IMR-90 (cell line): Measurements from ENCODE around the gene GRID2IP. TPM values are rescaled to one million over a fixed set of nuclear protein-coding genes. Genes with fewer than 3 reads are reported as not detected.

Experiments
- ATAC-seq: fragments of 200-7000 bp; cut with Tn5 transposase; 2 replicates; pipeline ENCODE4 v1.9.1; 2020; ENCODE audit warnings: low read depth, mild to moderate bottlenecking, moderate library complexity
- BruUV-seq: library from RNA; stranded (reverse); fragments of 400-500 nt; replicated peaks from 2 replicates; lab custom pipeline; 2021; lab: Mats Ljungman, UMichigan
- CTCF ChIA-PET: fragments of 300-600 bp; formaldehyde crosslinking; extraction: SDS; loops from one replicate; lab custom pipeline; 2021; ENCODE audit warnings: antibody characterized with exemption; lab: Yijun Ruan, JAX
- POLR2A ChIA-PET: fragments of 300-600 bp; sonication (Branson Sonifier 250); formaldehyde crosslinking; loops from one replicate; lab custom pipeline; 2022; ENCODE audit warnings: antibody characterized with exemption; ENCODE audit not compliant: unreplicated experiment; lab: Charles Lee
- DNase-seq: peaks from one replicate; pipeline ENCODE4 v3.0.0; 2013
- H2AFZ ChIP-seq: replicated peaks from 2 replicates; pipeline ENCODE3; 2013; ENCODE audit warnings: low read length, mild to moderate bottlenecking; ENCODE audit not compliant: poor library complexity
- H2AK5ac ChIP-seq: 2 replicates; pipeline ENCODE4 v1.6.1; 2013; ENCODE audit warnings: low read depth, low read length, inconsistent platforms
- H2AK9ac ChIP-seq: replicated peaks from 2 replicates; pipeline ENCODE3; 2013; ENCODE audit warnings: mild to moderate bottlenecking, low read depth, low read length, moderate library complexity; ENCODE audit not compliant: poor library complexity
- H2BK120ac ChIP-seq: 2 replicates; pipeline ENCODE4 v1.6.1; 2013; ENCODE audit warnings: low read depth, low read length, inconsistent platforms
- H2BK15ac ChIP-seq: 3 replicates; pipeline ENCODE4 v1.6.1; 2013; ENCODE audit warnings: low read depth, low read length, inconsistent platforms
- H2BK20ac ChIP-seq: 2 replicates; pipeline ENCODE4 v1.6.1; 2013; ENCODE audit warnings: low read depth, mild to moderate bottlenecking, inconsistent platforms, low read length, moderate library complexity
- H2BK5ac ChIP-seq: 2 replicates; pipeline ENCODE4 v1.6.1; 2013; ENCODE audit warnings: mild to moderate bottlenecking, low read depth, low read length, inconsistent platforms; ENCODE audit not compliant: poor library complexity, severe bottlenecking
- H3K14ac ChIP-seq: replicated peaks from 2 replicates; pipeline ENCODE4 v1.6.1; 2013; ENCODE audit warnings: low read depth, low read length, inconsistent platforms
- H3K18ac ChIP-seq: 2 replicates; pipeline ENCODE4 v1.6.1; 2013; ENCODE audit warnings: low read depth, low read length, control low read depth
- H3K23ac ChIP-seq: 2 replicates; pipeline ENCODE4 v1.6.1; 2013; ENCODE audit warnings: low read depth, low read length, inconsistent platforms
- H3K27ac ChIP-seq: 2 replicates; pipeline ENCODE4 v1.5.1; 2013; ENCODE audit warnings: mild to moderate bottlenecking, control low read depth, low read length; ENCODE audit not compliant: insufficient read depth
- H3K27me3 ChIP-seq: 2 replicates; pipeline ENCODE4 v1.6.1; 2013; ENCODE audit warnings: low read length; ENCODE audit not compliant: control insufficient read depth, insufficient read depth
- H3K36me3 ChIP-seq: 2 replicates; pipeline ENCODE4 v1.6.1; 2013; ENCODE audit warnings: low read length, mixed read lengths; ENCODE audit not compliant: control insufficient read depth, insufficient read depth
- H3K4ac ChIP-seq: 2 replicates; pipeline ENCODE4 v1.6.1; 2013; ENCODE audit warnings: low read depth, low read length, inconsistent platforms
- H3K4me1 ChIP-seq: 2 replicates; pipeline ENCODE4 v1.6.1; 2013; ENCODE audit warnings: low read length, mixed read lengths; ENCODE audit not compliant: control insufficient read depth, insufficient read depth
- H3K4me2 ChIP-seq: 2 replicates; pipeline ENCODE4 v1.6.1; 2013; ENCODE audit warnings: low read depth, mild to moderate bottlenecking, control low read depth, low read length, moderate library complexity
- H3K4me3 ChIP-seq: 2 replicates; pipeline ENCODE4 v1.5.1; 2013; ENCODE audit warnings: low read depth, mild to moderate bottlenecking, control low read depth, low read length, moderate library complexity; ENCODE audit not compliant: insufficient read depth
- H3K56ac ChIP-seq: 2 replicates; pipeline ENCODE4 v1.6.1; 2013; ENCODE audit warnings: low read length, inconsistent platforms; ENCODE audit not compliant: insufficient read depth; ENCODE audit errors: extremely low read depth
- H3K79me1 ChIP-seq, 2 experiments: 2 replicates each; pipeline ENCODE4 v1.6.1; 2013; ENCODE audit warnings: low read length in 2 of 2, inconsistent platforms in 1 of 2, low read depth in 1 of 2
- H3K9ac ChIP-seq: 2 replicates; pipeline ENCODE4 v1.6.1; 2013; ENCODE audit warnings: low read depth, low read length, control low read depth
- H3K9me1 ChIP-seq: 2 replicates; pipeline ENCODE4 v1.6.1; 2013; ENCODE audit warnings: low read length, inconsistent platforms; ENCODE audit not compliant: insufficient read depth
- H3K9me3 ChIP-seq: 2 replicates; pipeline ENCODE4 v1.6.1; 2013; ENCODE audit warnings: low read length; ENCODE audit not compliant: control insufficient read depth, insufficient read depth
- H4K20me1 ChIP-seq: 2 replicates; pipeline ENCODE4 v1.6.1; 2013; ENCODE audit warnings: low read length, inconsistent platforms; ENCODE audit not compliant: insufficient read depth
- H4K5ac ChIP-seq: 2 replicates; pipeline ENCODE4 v1.6.1; 2013; ENCODE audit warnings: mild to moderate bottlenecking, low read depth, low read length, control low read depth
- H4K8ac ChIP-seq, 2 experiments: 2 replicates each; pipeline ENCODE4 v1.6.1; 2013; ENCODE audit warnings: low read depth in 2 of 2, low read length in 2 of 2, control low read depth in 1 of 2, inconsistent platforms in 1 of 2
- H4K91ac ChIP-seq: 2 replicates; pipeline ENCODE4 v1.6.1; 2013; ENCODE audit warnings: low read depth, low read length, inconsistent platforms; ENCODE audit not compliant: insufficient read depth
- BHLHE40 ChIP-seq: fragments of 150-350 bp; IDR thresholded peaks from 2 replicates; pipeline ENCODE4 v1.6.1; 2016; ENCODE audit warnings: mild to moderate bottlenecking, low read depth, low read length
- CHD1 ChIP-seq: IDR thresholded peaks from 2 replicates; pipeline ENCODE4 v1.6.1; 2012; ENCODE audit warnings: low read depth, low read length, improper control_type of control experiment
- CTCF ChIP-seq: conservative IDR thresholded peaks from 2 replicates; pipeline ENCODE4 v1.5.1; 2012; ENCODE audit warnings: mild to moderate bottlenecking, low read depth, low read length, improper control_type of control experiment
- ELK1 ChIP-seq: fragments of 150-350 bp; IDR thresholded peaks from 2 replicates; pipeline ENCODE4 v1.6.1; 2016; ENCODE audit warnings: low read depth, mild to moderate bottlenecking, low read length, moderate library complexity, borderline replicate concordance
- MAFK ChIP-seq: IDR thresholded peaks from 2 replicates; pipeline ENCODE4 v1.6.1; 2012; ENCODE audit warnings: low read depth, low read length, improper control_type of control experiment
- MAZ ChIP-seq: IDR thresholded peaks from 2 replicates; pipeline ENCODE4 v1.6.1; 2012; ENCODE audit warnings: low read depth, mild to moderate bottlenecking, low read length, improper control_type of control experiment, moderate library complexity, borderline replicate concordance
- MXI1 ChIP-seq: IDR thresholded peaks from 2 replicates; pipeline ENCODE4 v1.6.1; 2012; ENCODE audit warnings: low read depth, mild to moderate bottlenecking, low read length, moderate library complexity, borderline replicate concordance
- RAD21 ChIP-seq: IDR thresholded peaks from 2 replicates; pipeline ENCODE4 v1.6.1; 2012; ENCODE audit warnings: low read length, improper control_type of control experiment
- RFX5 ChIP-seq: IDR thresholded peaks from 2 replicates; pipeline ENCODE4 v1.8.0; 2012; ENCODE audit warnings: low read depth, mild to moderate bottlenecking, low read length, moderate library complexity
- SMC3 ChIP-seq: fragments of 150-350 bp; IDR thresholded peaks from 2 replicates; pipeline ENCODE4 v1.6.1; 2016; ENCODE audit warnings: low read depth, mild to moderate bottlenecking, antibody characterized with exemption, low read length, moderate library complexity
- USF2 ChIP-seq: fragments of 150-350 bp; IDR thresholded peaks from 2 replicates; pipeline ENCODE4 v1.6.1; 2017; ENCODE audit warnings: mild to moderate bottlenecking, antibody characterized with exemption, low read length, low read depth
- WGBS, 2 experiments: methylation state at CpG; one replicate each; pipeline versions ENCODE4 v1.1.5 to v1.1.7; 2013; ENCODE audit warnings: missing lambda C conversion rate in 2 of 2; ENCODE audit not compliant: insufficient read length in 1 of 2; ENCODE audit errors: extremely low coverage in 2 of 2; 5-methylcytosine and 5-hydroxymethylcytosine counted together
- dilution Hi-C: fragments of 300-500 bp; cut with HindIII; formaldehyde crosslinking; loops from one replicate; pipeline ENCODE4 v1.14.3; 2018; ENCODE audit warnings: low sequenced_read_pairs; ENCODE audit not compliant: unreplicated experiment
- in situ Hi-C: fragments of 300-500 bp; cut with MboI; formaldehyde crosslinking; loops from 3 replicates; pipeline ENCODE4 v1.14.3; 2019; ENCODE audit warnings: low sequenced_read_pairs, inconsistent platforms, mixed read lengths
- intact Hi-C: fragments of 100-400 bp; cut with micrococcal nuclease; formaldehyde crosslinking; loops from 2 replicates; pipeline ENCODE4 v1.10.0; 2022
- polyA plus RNA-seq, 3 experiments: library from polyadenylated mRNA; depleted of rRNA; stranded (reverse); fragments of >200 nt; gene quantifications; 2 replicates each; pipeline ENCODE4 v1.2.3, GENCODE V29; 2012; ENCODE audit warnings: low replicate concordance in 1 of 3
- total RNA-seq: library from RNA; depleted of rRNA; stranded (reverse); fragments of >200 nt; gene quantifications from 2 replicates; pipeline ENCODE4 v1.2.3, GENCODE V29; 2012

The GRID2IP gene
- total and polyA plus RNA-seq, 2 of the 4 experiments (the other 2 are of a cell fraction) = not detected

GRCh38 chr7:6528401-6529130 is 22.7 kb downstream of the GRID2IP start:
- TF ChIP-seq RAD21 = no peak
- no peak for TF ChIP-seq MXI1
- no peak for TF ChIP-seq MAFK
- TF ChIP-seq SMC3 = no peak
- TF ChIP-seq USF2 = no peak
- no peak for TF ChIP-seq RFX5
- TF ChIP-seq CHD1 = no peak
- no peak for TF ChIP-seq CTCF
- TF ChIP-seq BHLHE40 = no peak
- no peak for TF ChIP-seq MAZ
- TF ChIP-seq ELK1 = no peak
- Histone ChIP-seq H3K4me2 (no peak overlapping the region), H4K5ac (no peak overlapping the region), H3K4me1 (no peaks in the 10 kb centered on the region), H3K79me1 (no peaks in the 10 kb centered on the region), H2AFZ (no peak overlapping the region), H3K36me3 (no peaks in the 10 kb centered on the region), H2BK20ac (no peak overlapping the region), H3K4me3 (no peak overlapping the region), H3K56ac (no peak overlapping the region), H4K8ac (no peak overlapping the region), H2AK5ac (no peak overlapping the region), H4K20me1 (no peaks in the 10 kb centered on the region), H3K4ac (no peak overlapping the region), H3K27ac (no peak overlapping the region), H2AK9ac (no peak overlapping the region), H4K91ac (no peak overlapping the region), H2BK120ac (no peak overlapping the region), H3K23ac (no peak overlapping the region), H2BK15ac (no peak overlapping the region), H3K18ac (no peak overlapping the region), H3K9me3 (no peaks in the 10 kb centered on the region), H3K27me3 (peaks cover 58% of the 10 kb centered on the region), H2BK5ac (no peak overlapping the region), H3K14ac (no peak overlapping the region), H3K9ac (no peak overlapping the region), H3K9me1 (no peaks in the 10 kb centered on the region)
- WGBS, 2 experiments = 100% methylated on average over 2 of the region's 13 CpGs; no CpG with 5 or more reads in 1 of the 2 experiments
- dilution Hi-C loops (no loop called here), in situ Hi-C loops (no loop called here), intact Hi-C loops (no loop called here)
- ATAC-seq = no peak
- POLR2A ChIA-PET = interaction anchor here (0.5 kb wide), 1 partner anchor 31 kb away, joined by 8 read pairs; no protein-coding TSS in a partner anchor
- CTCF ChIA-PET = no interaction called here
- DNase-seq = no peak
- no TSS peak for BruUV-seq
